ENCODE results near the gene SMARCA2. TPM values are rescaled to one million over a fixed set of nuclear protein-coding genes. Genes with fewer than 3 reads are reported as not detected.

Gene SMARCA2
- total RNA-seq, 6 donors from 2014 or later, result 74.3 to 210 (median 139) TPM

GRCh38 chr9:2229109-2229721 is 214.1 kb downstream of the SMARCA2 start:
- TF ChIP-seq POLR2AphosphoS5 (IDR thresholded peaks at IDR 0.05), result no peak
- TF ChIP-seq POLR2A (IDR thresholded peaks at IDR 0.05), result no peak
- TF ChIP-seq EP300 (IDR thresholded peaks at IDR 0.05), result no peak
- no peak for TF ChIP-seq CTCF (IDR thresholded peaks at IDR 0.05)
- H3K27ac ChIP-seq, result peak overlapping the region in 1 of 4 donors; percentile 30
- peaks cover 3 to 9% (median 6%) of the 10 kb centered on the region in 4 donors for H3K4me1 ChIP-seq
- H3K36me3 ChIP-seq, result no peaks in the 10 kb centered on the region
- no peak overlapping the region for H3K4me3 ChIP-seq
- no peak for DNase-seq
- peak in 1 of 2 donors; percentile 61 for ATAC-seq (ENCODE audit: low FRiP score in 2 of 2)
- H3K9me3 ChIP-seq, result no peaks in the 10 kb centered on the region
- no peaks in the 10 kb centered on the region for H3K27me3 ChIP-seq
- 46 to 50% methylated on average over 3 of the region's 3 CpGs for WGBS, 2 donors

- H3K27me3 ChIP-seq, result no peaks in the 10 kb centered on the region
- no peak overlapping the region for H3K27ac ChIP-seq
- H3K9me3 ChIP-seq, result no peaks in the 10 kb centered on the region
- WGBS, 2 donors, result 96 to 97% methylated on average over 2 of the region's 2 CpGs
- DNase-seq (no peak), ATAC-seq (ENCODE audit: low FRiP score in 2 of 2) (no peak)
- no peaks in the 10 kb centered on the region for H3K36me3 ChIP-seq
- H3K4me1 ChIP-seq, result peaks cover 3 to 9% (median 6%) of the 10 kb centered on the region in 4 donors
- TF ChIP-seq POLR2AphosphoS5 (IDR thresholded peaks at IDR 0.05) (no peak), EP300 (IDR thresholded peaks at IDR 0.05) (no peak), POLR2A (IDR thresholded peaks at IDR 0.05) (no peak)
- H3K4me3 ChIP-seq, result no peak overlapping the region
These were observed 215.2 kb downstream of the SMARCA2 start for GRCh38 chr9:2230362-2230761.

- Histone ChIP-seq H3K36me3 (no peaks in the 10 kb centered on the region), H3K27ac (no peak overlapping the region), H3K4me1 (peaks cover 3 to 9% (median 6%) of the 10 kb centered on the region in 4 donors), H3K4me3 (no peak overlapping the region), H3K9me3 (no peaks in the 10 kb centered on the region), H3K27me3 (no peaks in the 10 kb centered on the region)
- TF ChIP-seq EP300 (IDR thresholded peaks at IDR 0.05) (no peak), POLR2AphosphoS5 (IDR thresholded peaks at IDR 0.05) (no peak)
- ATAC-seq (ENCODE audit: low FRiP score in 2 of 2) (no peak), DNase-seq (no peak)
- WGBS, 2 donors, result 97 to 100% methylated on average over 1 of the region's 1 CpG
These were observed 216.0 kb downstream of the SMARCA2 start for GRCh38 chr9:2231101-2231500.

DNA sequence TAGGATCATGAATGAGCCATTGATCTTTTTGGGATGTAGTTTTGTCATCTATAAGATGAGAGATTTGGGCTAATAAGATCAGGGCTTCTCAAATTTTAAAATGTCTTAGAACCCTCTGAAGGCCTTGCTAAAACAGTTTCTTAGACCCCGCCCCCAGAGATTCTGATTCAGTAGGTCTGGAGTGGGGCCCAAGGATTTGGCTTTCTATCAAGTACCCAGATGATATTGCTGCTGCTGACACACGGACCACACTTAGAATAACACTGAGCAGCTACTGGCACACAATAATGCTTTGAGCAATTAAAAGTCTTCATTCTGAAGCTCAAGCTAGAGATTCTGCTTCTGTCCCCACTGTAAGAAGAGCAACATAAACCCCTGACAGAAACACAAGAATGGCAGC is 216.7 kb downstream of the SMARCA2 start:
- Histone ChIP-seq H3K36me3 (no peaks in the 10 kb centered on the region), H3K4me3 (no peak overlapping the region), H3K27ac (no peak overlapping the region), H3K4me1 (peaks cover 3 to 9% (median 6%) of the 10 kb centered on the region in 4 donors), H3K27me3 (no peaks in the 10 kb centered on the region), H3K9me3 (no peaks in the 10 kb centered on the region)
- no peak for DNase-seq
- peak in 1 of 2 donors; percentile 41 for ATAC-seq (ENCODE audit: low FRiP score in 2 of 2)
- WGBS, 2 donors, result 75 to 76% methylated on average over 2 of the region's 2 CpGs
- TF ChIP-seq POLR2AphosphoS5 (IDR thresholded peaks at IDR 0.05), result no peak
- no peak for TF ChIP-seq POLR2A (IDR thresholded peaks at IDR 0.05)
- no peak for TF ChIP-seq EP300 (IDR thresholded peaks at IDR 0.05)
- no peak for TF ChIP-seq CTCF (IDR thresholded peaks at IDR 0.05)

DNA sequence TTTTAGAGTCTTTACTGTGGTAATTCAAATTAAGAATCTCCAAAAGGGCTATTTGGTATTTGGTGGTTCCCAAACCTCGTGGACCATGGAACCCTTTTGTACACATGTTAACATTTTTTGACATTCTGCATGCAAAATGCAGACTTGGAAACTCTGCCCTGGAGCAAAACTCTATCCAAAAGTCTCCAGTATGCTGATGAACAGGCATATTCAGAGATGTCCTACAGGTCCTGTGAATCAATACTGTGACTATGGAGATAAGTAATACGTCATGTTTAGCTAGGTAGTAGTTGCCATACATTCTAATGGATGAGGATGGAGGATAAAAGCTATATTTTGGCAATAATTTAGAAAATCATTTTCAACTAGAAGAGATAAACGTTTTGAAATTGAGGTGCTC is 218.1 kb downstream of the SMARCA2 start:
- Histone ChIP-seq H3K4me1 (peaks cover 2 to 9% (median 4%) of the 10 kb centered on the region in 4 donors), H3K27me3 (no peaks in the 10 kb centered on the region), H3K9me3 (no peaks in the 10 kb centered on the region), H3K27ac (no peak overlapping the region), H3K4me3 (no peak overlapping the region), H3K36me3 (no peaks in the 10 kb centered on the region)
- TF ChIP-seq EP300 (IDR thresholded peaks at IDR 0.05) (no peak), CTCF (IDR thresholded peaks at IDR 0.05) (no peak), POLR2A (IDR thresholded peaks at IDR 0.05) (no peak), POLR2AphosphoS5 (IDR thresholded peaks at IDR 0.05) (no peak)
- no peak for ATAC-seq (ENCODE audit: low FRiP score in 2 of 2)
- 70 to 80% methylated on average over 3 of the region's 3 CpGs for WGBS, 2 donors
- DNase-seq, result no peak

DNA sequence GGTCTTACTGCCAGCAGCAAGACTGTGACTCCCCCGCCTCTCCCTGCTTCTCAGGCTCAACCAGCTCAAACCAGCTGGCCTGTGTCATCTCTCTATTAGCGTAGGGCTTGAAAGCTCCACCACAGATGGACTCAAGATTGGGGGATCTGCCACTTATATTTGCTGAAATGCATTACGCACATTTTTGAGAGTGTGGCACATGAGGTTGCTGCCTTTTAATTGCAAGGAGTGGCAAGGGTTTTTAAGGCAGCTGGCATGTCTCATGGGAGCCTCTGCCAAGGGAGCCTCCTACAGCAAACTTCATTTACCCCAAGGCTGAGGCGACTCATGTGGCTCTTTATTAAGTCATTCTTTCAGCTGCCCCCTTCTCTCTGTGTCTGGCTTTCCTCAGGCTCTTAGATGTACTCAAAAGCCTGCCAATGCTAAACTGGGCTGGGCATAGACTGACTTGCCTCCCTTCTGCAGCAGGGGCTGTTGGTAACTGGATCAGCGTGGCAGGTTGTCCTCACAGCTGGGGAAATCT is 219.3 kb downstream of the SMARCA2 start:
- ATAC-seq (ENCODE audit: low FRiP score in 2 of 2), result peak in 1 of 2 donors; percentile 39
- Histone ChIP-seq H3K36me3 (no peaks in the 10 kb centered on the region), H3K27ac (no peak overlapping the region), H3K4me3 (no peak overlapping the region), H3K9me3 (no peaks in the 10 kb centered on the region), H3K4me1 (peaks cover 0 to 5% (median 0%) of the 10 kb centered on the region in 4 donors), H3K27me3 (no peaks in the 10 kb centered on the region)
- DNase-seq, result no peak
- 55 to 62% methylated on average over 5 of the region's 5 CpGs for WGBS, 2 donors
- TF ChIP-seq EP300 (IDR thresholded peaks at IDR 0.05) (no peak), POLR2AphosphoS5 (IDR thresholded peaks at IDR 0.05) (no peak), POLR2A (IDR thresholded peaks at IDR 0.05) (no peak), CTCF (IDR thresholded peaks at IDR 0.05) (no peak)

Measured in upper lobe of left lung (tissue), 6 donors.